ENCODE results near the gene DOK7.
"Not testable (repeated sequence)": the region's sequence is repeated elsewhere in the genome, so short reads cannot be mapped to it uniquely, and the experiment has no call there.

The DOK7 gene

DNA sequence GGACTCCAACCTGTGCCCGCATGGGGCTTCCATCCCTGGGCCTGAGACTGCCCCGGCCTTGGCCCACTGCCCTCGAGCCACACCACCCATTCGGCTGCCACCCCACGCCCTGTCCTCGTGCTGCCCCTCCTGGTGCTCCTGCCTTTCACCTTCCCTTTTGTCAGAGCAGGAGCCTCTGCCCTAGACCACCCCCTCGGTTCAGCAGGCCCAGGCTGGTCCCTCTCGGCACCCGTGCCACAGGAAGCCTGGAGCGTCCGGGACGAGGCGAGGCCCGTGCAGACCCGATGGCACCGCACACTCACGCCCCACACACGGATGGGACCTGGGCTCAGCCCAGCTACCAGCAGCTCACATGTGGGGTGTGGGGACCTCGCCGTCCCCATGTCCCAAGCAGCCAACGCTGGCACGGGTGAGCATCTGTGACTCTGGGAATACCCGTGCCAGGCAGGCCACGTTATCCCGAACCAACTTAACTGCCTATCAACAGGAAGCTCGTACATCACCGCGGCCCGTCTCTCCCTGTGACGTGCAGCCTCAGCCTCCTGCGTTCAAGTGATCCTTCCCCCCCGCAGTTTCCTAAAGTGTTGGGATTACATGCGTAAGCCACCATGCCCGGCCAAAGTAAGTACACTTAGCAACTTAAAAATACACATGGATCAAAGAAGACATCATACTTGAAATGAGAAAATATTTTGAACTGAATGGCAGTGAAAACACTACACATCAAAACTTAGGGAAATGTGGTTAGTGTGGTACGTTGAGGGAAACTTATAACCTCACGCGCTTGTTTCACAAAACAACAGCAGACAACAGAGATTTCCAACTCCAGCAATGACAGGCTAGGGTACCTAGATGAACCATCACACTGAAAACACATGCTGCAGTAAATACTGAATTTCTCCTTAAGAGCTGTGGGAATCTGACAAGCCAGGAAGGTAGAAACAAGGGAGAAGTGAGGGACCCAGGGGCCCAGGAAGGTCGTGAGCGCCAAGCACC, 40.1 kb downstream of the DOK7 start:
- DNase-seq (ENCODE audit: low read depth), result no peak

- DNase-seq (ENCODE audit: low read depth), result no peak
These were observed 42.1 kb downstream of the DOK7 start for GRCh38 chr4:3505231-3505630.

DNA sequence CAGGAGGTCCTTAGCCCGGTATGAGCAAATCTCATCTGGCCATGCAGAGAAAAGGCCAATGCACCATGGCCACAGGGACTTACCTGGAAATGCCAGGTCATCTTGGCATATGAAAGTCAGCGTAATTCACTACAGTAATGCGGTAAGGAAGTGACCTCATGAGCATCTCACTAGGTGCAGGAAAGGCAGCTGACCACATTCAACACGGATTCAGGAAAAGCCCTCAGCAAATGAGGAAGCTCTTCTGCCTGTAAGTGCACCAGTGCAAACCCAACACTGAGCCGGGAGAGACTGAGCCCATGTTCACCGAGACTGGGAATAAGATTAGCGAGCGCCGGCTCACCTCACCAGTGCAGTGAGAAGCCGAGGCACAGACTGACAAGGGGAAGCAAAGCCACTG, 45.4 kb downstream of the DOK7 start:
- no peak for DNase-seq (ENCODE audit: low read depth)

DNA sequence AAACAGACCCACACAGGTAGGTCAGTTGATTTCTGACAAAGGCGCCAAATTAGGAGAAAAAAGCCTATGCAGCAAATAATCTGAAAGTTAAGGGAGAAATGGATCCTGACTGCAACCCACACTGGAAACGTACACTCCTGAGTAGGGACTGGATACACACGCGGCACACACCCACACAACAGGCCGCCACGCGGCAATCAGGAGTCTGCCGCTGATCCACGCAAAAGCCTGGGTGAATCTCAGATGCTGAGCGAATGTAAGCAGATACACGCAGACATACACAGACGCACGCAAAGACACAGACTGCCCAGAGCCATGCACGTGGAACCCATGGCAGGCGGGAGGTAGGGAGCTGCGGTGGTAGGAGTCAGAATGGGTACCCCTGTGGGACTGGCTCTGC, 47.4 kb downstream of the DOK7 start:
- no peak for DNase-seq (ENCODE audit: low read depth)

DNA sequence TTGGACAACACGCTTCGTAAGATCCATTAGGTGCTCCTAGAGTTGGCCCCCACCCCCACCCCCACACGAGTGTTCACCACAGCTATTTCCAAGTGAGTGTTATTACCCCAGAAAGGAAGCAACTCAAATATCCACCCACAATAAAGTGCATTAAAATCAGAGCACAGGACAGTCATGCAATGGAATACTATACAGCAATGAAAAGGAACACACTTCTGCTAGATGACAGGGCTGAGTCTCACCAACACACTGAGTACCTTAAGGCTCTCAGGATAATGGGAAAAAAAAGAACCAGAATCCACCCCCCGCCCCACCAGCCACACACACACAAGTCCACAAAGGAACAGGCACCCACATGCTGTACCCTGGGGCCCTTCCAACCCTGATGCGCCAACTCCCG, 48.1 kb downstream of the DOK7 start:
- no peak for DNase-seq (ENCODE audit: low read depth)

- DNase-seq (ENCODE audit: low read depth), result not testable (repeated sequence)
These were observed 48.5 kb downstream of the DOK7 start for GRCh38 chr4:3511601-3512000.

DNA sequence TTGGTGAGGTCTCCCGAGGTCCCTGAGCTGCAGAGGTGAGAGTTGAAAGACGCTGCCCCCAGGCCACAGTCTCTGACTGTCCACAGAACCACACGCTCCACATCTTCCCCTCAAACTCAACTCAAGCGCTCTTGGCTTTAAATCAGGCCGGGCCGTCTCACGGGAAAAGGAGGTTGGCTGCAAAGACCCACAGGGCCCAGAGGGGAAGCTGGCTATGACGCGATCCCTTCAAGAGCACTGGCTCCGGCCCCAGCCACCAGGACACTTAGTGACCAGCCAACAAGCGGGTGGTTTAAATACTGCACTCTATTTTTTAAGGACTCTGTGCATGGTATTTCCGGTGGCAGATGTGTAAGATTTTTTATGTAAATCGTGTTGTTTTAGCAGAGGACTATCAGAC, 49.2 kb downstream of the DOK7 start:
- no peak for DNase-seq (ENCODE audit: low read depth)

DNA sequence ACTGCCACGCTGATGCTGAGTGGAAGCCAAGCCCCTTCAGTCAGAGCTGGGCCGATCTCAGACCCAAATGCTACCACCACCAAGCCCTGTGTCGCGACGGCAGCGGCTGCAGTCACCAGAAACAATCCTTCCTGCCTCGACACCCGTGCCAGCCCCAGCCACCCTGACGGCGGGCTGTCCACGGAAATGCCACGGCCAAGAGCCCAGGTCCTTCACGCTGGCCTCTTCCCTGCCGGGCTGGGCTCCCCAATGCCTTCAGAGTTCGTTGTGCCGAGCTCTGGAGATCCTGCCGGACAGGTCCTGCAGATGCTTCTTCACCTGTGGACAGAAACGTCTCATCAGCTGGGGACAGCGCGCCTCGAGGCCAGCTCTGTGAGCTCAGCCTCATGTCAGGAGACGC, 49.6 kb downstream of the DOK7 start:
- no peak for DNase-seq (ENCODE audit: low read depth)

DNA sequence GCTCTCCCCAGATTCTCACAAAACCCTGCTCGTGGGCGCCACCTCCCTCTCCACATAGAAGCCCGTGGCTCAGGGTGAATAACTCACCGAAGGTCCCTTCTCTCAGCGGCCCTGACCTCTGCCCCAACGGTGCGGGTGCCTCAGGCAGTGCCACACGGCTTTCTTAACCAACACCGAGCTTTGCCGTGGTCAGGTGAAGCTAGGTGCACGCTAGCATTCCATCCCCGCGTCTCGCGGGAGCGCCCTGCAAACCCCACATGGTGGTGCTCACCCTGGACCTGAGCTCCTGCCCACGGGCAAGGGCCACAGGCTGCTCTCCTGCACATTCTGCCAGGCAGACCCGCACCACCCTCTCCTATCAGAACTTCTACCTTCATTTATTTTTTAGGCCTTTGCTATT, 50.7 kb downstream of the DOK7 start:
- DNase-seq (ENCODE audit: low read depth), result no peak

DNA sequence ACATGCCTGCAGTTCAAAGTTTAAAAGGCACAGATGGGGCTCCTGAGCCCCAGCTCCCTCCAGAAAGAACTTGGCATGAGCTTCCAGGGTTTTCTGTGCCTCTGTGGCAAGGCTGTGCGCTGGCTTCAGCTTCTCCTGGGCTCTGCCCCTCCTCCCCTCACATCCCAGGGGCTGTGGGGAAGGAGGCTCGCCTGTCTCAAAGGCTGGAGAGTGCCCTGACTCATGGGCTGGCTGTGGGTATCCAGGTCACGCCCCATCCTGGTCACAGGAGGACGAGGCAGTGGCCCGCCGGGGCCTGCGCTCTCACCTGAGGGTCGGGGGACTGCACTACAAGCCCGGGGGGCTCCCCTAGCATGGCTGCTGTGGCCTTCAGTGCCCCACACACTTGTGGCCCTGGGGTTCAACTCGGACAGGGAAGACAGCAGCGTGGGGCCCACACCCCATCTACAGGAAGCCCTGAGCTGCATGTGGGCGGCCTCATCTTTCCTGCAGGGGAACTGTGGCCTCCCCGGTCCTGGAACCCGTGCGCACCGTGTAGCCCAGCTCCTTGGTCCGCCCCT, 51.2 kb downstream of the DOK7 start:
- no peak for DNase-seq (ENCODE audit: low read depth)

- DNase-seq (ENCODE audit: low read depth), result no peak
These were observed 51.8 kb downstream of the DOK7 start for GRCh38 chr4:3514806-3515501.

DNA sequence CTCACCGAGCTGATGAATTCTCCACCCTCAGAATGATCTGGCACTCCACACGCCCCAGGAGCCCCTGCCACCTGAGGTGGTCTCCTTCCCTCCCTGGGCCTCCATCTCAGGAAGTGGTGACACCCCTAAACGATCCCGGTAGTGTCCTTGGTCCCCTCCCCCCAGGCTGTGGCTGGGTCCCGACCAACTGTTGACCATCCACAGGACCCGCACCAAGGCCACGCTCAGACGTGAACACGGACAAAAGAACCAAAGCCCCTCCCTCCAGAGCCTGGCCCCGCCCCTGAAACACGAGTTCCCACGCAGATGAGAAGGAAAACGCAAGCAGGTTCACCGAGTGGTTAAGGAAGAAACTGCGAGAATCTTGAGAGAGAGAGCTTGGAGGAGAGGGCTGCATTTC, 52.5 kb downstream of the DOK7 start:
- no peak for DNase-seq (ENCODE audit: low read depth)

DNA sequence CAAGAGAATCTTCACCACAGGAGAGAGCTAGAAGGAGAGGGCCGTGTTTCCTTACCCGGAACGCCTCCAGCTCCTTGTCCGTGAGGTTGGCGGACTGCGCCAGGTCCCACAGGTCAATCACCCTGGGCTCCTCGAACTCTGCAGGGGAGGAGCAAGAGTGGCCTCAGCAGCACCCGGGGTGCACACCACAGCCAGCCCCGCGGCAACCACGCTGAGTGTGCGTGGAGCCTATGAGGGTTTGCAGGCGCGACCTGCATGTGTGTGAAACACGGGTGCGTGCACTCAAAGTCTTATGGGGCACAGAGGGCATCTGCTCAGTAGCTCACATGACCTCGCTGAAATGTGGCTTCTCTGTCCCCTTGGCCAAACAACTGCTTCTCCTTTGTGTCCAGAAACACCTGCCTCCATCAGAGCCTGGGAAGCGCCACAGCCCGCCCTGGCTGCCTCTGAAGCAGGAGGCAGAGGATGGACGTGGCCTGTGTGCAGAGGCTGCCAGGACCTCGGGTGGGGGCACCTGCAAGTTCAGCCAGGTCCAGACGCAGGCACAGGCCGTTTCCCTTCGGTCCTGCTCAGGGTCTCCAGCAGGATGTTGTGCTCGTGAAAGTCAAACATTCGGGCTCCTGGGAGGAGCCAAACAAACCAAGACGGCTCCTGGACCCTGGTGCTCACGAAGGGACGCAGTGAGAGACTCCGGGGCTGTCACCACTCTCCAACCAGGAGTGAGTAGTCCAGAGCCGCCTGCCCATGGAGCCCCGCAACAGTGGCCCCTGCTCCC, 53.1 kb downstream of the DOK7 start:
- DNase-seq (ENCODE audit: low read depth), result no peak

GRCh38 chr4:3516836-3517730, 54.0 kb downstream of the DOK7 start:
- DNase-seq (ENCODE audit: low read depth), result no peak

DNA sequence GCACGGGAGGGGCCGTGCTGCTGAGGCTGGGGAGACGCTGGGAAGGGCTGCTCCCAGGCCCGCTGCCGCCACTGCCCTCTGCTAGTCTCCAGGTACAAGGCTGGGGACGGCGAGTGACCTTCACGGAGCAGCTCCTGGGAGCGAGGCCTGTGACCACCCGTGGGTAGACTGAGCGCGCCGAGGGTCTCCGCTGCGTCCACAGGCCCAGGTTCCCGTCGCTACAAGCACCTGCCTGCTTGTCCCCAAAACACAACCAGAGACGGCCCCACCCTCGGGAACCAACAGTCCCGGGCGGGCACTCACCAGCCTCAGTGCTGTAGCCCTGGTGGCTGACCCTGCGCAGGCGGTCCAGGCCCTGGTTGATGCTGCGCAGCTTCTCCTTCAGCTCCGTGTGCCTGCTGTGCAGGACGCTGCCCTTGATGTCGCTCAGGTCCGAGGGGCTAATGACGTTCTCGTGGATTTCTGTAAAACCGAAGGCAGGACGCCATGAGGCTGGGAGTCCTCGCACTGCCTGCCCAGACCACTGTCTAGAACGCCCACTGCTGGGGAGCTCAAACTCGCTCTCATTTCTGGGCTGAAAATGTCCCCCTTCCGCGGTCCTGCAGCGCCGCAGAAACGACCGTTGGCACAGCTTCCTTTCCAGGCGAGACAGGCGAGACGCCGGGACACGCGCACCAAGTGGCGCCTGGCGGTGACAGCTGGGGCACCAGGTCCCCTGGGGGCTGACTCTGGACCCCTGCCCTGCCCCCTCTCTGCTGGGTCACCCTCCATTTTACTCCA, 54.8 kb downstream of the DOK7 start:
- no peak for DNase-seq (ENCODE audit: low read depth)

- DNase-seq (ENCODE audit: low read depth), result no peak
These were observed 55.4 kb downstream of the DOK7 start for GRCh38 chr4:3518511-3518880.

- DNase-seq (ENCODE audit: low read depth), result no peak
These were observed 55.8 kb downstream of the DOK7 start for GRCh38 chr4:3518941-3519340.

- no peak for DNase-seq (ENCODE audit: low read depth)
These were observed 56.6 kb downstream of the DOK7 start for GRCh38 chr4:3519468-3520264.

GRCh38 chr4:3520276-3520675, 57.2 kb downstream of the DOK7 start:
- no peak for DNase-seq (ENCODE audit: low read depth)

All from stimulated activated CD4-positive, alpha-beta T cell treated with anti-CD3 and anti-CD28 coated beads, Interleukin-2, amount 100 ng/mL, for 4 hours (primary cell).